NCI-H1105 (cell line): Measurements from ENCODE around the gene DTNBP1.

ENCODE experiments used
- DNase-seq: peaks from one replicate; lab custom pipeline; 2025; lab: John Stamatoyannopoulos, UW

DTNBP1 gene

GRCh38 chr6:15533379-15534026, 129.3 kb downstream of the DTNBP1 start:
- DNase-seq, result no peak

- DNase-seq, result no peak
Measured at GRCh38 chr6:15531973-15532372, 130.9 kb downstream of the DTNBP1 start.

- no peak for DNase-seq
Measured at GRCh38 chr6:15530411-15530810, 132.4 kb downstream of the DTNBP1 start.

- no peak for DNase-seq
Measured at GRCh38 chr6:15528870-15529269, 134.0 kb downstream of the DTNBP1 start.

- no peak for DNase-seq
Measured at GRCh38 chr6:15527838-15528617, 134.8 kb downstream of the DTNBP1 start.

GRCh38 chr6:15526212-15526701, 136.6 kb downstream of the DTNBP1 start:
- no peak for DNase-seq

GRCh38 chr6:15524861-15525401, 137.9 kb downstream of the DTNBP1 start:
- DNase-seq, result no peak

- DNase-seq, result no peak
Measured at GRCh38 chr6:15523679-15524630, 138.9 kb downstream of the DTNBP1 start.

- no peak for DNase-seq
Measured at GRCh38 chr6:15522856-15523529, 139.8 kb downstream of the DTNBP1 start.

GRCh38 chr6:15522427-15522826, 140.4 kb downstream of the DTNBP1 start:
- no peak for DNase-seq

GRCh38 chr6:15522026-15522425, 140.8 kb downstream of the DTNBP1 start:
- no peak for DNase-seq

- DNase-seq, result no peak
Measured at GRCh38 chr6:15521582-15521981, 141.2 kb downstream of the DTNBP1 start.

- DNase-seq, result no peak
Measured at GRCh38 chr6:15520626-15521203, 142.1 kb downstream of the DTNBP1 start.

- DNase-seq, result no peak
Measured at GRCh38 chr6:15519681-15520080, 143.1 kb downstream of the DTNBP1 start.

GRCh38 chr6:15518878-15519277, 143.9 kb downstream of the DTNBP1 start:
- no peak for DNase-seq

- DNase-seq, result no peak
Measured at GRCh38 chr6:15518057-15518456, 144.8 kb downstream of the DTNBP1 start.

- no peak for DNase-seq
Measured at GRCh38 chr6:15517600-15517999, 145.2 kb downstream of the DTNBP1 start.

GRCh38 chr6:15516923-15517560, 145.8 kb downstream of the DTNBP1 start:
- DNase-seq, result no peak

- no peak for DNase-seq
Measured at GRCh38 chr6:15516378-15516777, 146.4 kb downstream of the DTNBP1 start.

GRCh38 chr6:15515660-15516375, 147.0 kb downstream of the DTNBP1 start:
- no peak for DNase-seq
